AG09309 (cell line): ENCODE measurements around the gene SLC7A7.

Experiments used
- DNase-seq: peaks from one replicate; pipeline ENCODE4 v3.0.0-alpha.2; 2010; ENCODE audit warnings: low read depth
- H3K4me3 ChIP-seq: 2 replicates; pipeline ENCODE4 v1.5.1; 2011; ENCODE audit warnings: mild to moderate bottlenecking, low read depth, low read length, moderate library complexity; ENCODE audit not compliant: control insufficient read depth
- CTCF ChIP-seq: IDR thresholded peaks from 2 replicates; pipeline ENCODE4 v1.5.1; 2011; ENCODE audit warnings: mild to moderate bottlenecking, low read depth, low read length, inconsistent platforms; ENCODE audit not compliant: insufficient read depth, control insufficient read depth; ENCODE audit errors: missing control alignments

Gene SLC7A7

DNA sequence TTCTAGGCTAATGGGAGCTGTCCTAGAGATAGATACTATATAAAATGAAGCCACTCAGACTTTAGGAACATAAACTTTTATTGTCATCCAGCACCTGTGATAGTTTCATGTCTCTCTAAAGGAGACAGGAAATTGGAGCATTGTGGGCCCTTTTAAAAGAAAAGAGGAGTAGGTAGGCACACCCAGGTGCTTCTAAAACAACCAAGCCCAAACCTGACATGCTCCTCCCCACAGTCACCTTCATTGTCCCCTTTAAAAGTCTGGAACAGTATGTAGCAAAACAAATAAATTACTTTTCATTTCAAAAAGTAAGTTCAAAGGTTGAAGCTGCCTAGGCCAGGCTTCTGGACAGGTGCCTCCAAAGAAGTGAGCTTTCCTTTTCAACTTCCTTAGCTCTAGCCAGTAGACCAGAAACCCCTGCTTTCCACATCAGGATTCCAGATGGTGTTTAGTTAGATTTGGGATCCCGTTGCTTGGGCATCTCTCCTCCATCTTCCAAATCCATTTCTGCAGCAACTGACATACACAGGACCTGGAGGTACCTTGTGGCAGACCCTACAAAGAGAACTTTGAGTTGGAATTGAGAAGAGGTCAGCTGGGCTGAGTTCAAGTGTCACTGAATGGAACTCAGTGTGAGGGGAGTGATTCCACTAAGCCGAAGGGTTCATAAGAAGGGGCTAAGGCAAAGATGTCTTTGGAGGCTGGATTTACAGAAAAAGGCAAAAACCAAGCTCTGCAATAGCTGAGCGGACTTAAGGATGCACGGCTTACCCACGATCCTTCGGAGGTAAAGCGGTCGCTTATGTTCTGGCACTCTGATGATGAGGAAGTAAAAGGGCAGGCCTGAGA, 41.8 kb downstream of the SLC7A7 start:
- no peak for DNase-seq
- TF ChIP-seq CTCF: no peak
- H3K4me3 ChIP-seq: no peak overlapping the region

GRCh38 chr14:22772725-22773124, 42.5 kb downstream of the SLC7A7 start:
- no peak overlapping the region for H3K4me3 ChIP-seq
- no peak for DNase-seq
- TF ChIP-seq CTCF: no peak

DNA sequence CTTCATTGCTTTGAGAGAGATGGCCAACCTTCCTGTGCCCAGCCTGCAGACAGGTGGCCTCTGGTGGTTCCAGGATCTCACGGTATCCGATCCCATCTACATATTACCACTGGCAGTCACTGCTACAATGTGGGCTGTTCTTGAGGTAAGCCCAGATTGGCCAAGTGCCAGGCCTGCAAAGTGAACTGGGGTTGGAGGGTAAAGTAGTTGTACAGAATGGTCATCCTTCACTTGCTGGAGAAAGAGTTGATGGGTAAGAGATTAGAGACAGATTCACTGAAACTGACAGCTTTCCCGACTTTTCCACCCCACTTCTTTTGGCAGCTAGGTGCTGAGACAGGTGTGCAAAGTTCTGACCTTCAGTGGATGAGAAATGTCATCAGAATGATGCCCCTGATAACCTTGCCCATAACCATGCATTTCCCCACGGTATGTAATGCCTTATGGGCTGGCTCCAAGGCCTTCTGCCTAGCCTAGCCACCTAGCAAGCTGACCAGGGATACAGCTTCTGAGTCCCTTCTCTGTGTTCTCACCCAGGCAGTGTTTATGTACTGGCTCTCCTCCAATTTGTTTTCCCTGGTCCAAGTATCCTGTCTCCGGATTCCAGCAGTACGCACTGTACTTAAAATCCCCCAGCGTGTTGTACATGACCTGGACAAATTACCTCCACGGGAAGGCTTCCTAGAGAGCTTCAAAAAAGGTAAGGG, 44.6 kb downstream of the SLC7A7 start:
- H3K4me3 ChIP-seq: no peak overlapping the region
- DNase-seq: no peak
- no peak for TF ChIP-seq CTCF

- no peak for TF ChIP-seq CTCF
- no peak for DNase-seq
Measured at GRCh38 chr14:22769369-22769768, 45.9 kb downstream of the SLC7A7 start.

DNA sequence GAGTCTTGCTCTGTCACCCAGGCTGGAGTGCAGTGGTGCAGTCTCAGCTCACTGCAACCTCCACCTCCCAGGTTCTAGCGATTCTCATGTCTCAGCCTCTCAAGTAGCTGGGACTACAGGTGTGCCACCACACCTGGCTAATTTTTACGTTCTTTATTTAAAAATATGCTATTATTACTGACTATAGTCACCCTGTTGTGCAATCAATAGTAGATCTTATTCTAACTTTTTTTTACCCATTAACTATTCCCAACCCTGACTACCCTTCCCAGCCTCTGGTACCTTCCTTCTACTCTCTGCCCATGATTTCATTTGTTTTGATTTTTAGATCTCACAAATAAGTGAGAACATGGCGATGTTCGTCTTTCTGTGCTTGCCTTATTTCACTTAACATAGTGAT, 46.3 kb downstream of the SLC7A7 start:
- no peak overlapping the region for H3K4me3 ChIP-seq
- no peak for TF ChIP-seq CTCF
- DNase-seq: no peak

More at GRCh38 chr14:22769369-22769768, 45.9 kb downstream of the SLC7A7 start:
- no peak overlapping the region for H3K4me3 ChIP-seq

- no peak for DNase-seq
- no peak for TF ChIP-seq CTCF
Measured at GRCh38 chr14:22767323-22767589, 48.0 kb downstream of the SLC7A7 start.

More at GRCh38 chr14:22767323-22767589, 48.0 kb downstream of the SLC7A7 start:
- H3K4me3 ChIP-seq: peak overlapping the region; percentile 86
